HL-60/S4 (cell line): ENCODE measurements around the gene TIFAB.

Experiments used
- in situ Hi-C: fragments of 300-500 bp; cut with MboI; formaldehyde crosslinking; loops from 2 replicates; pipeline ENCODE4 v1.14.3; 2022; ENCODE audit warnings: low sequenced_read_pairs

Gene TIFAB

DNA sequence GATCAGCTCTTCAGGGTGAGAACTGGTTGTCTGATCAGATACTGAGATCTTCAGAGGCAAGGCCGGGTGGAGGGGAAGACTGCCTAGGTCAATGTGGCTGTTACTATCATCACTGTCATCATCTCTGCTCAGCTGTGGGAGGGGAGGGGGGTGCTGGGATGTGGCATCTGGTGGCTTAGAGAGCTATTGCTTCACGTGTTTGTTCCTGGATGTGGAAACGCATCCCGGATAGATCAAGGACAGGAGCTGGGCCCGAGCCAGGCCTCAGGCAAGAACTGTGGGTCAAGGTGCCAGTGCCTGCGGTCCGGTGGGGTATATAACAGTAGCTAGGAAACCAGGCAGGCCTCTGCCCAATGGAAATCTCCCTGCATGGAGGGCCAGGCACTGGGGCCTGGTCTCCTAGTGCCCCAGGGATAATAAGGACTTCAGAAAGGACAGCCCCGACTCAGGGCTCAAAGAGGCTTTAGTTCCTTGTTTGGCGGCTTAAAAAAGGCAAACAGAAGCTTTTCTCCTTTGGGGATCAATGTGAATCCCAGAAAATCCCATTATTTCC, 30.3 kb upstream of the TIFAB start:
- in situ Hi-C loops: no loop called here

DNA sequence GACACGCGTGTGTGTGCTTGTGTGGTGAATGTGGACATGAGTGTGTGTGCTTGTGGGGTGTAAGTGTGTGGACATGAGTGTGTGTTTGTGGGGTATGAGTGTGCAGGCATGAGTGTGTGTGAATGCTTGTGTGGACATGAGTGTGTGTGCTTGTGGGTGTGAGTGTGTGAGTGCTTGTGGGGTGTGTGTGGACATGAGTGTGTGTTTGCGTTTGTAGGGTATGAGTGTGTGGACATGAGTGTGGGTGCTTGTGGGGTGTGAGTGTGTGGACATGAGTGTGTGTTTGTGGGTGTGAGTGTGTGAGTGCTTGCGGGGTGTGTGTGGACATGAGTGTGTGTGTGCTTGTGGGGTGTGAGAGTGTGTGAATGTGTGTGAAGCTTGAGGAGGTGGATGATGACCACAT, 29.8 kb upstream of the TIFAB start:
- in situ Hi-C loops: no loop called here

DNA sequence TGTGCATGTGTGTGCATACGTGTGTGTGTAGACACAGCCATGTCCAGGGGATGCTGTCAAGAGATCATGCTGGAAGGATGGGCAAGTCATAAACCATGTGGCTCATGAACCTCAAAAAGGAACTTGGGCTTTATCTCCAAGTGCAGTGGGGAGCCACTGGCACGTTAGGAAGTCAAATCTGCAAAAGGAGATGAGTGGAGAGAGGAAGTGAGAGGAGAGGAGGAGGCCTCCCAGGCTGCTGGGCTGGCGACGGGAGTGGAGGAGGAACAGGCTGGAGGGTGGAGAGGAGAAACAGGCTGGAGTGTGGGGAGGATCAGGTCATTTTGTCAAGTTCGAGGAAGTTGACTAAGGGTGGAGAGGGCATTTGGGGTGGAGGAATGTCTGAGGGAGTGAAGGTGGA, 29.2 kb upstream of the TIFAB start:
- in situ Hi-C loops: no loop called here

DNA sequence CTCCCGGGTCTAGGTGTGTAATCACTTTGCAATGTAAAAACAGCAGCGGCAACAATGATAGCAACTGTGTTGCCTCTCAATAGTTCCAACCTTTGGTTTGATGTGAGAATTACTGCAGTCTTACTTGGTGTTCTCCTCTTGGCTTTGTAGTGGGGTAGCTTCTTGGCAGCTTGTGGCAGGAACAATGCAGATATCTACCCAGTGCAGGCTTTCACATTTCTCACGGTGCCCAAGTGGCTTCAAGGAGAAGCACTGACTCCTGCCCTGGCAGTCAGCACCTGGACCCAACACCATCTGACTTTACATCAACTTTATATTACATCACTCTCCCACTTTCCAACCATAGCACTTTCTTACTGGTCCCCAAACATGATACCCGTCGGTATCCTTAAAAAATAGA, 28.4 kb upstream of the TIFAB start:
- in situ Hi-C loops: no loop called here

DNA sequence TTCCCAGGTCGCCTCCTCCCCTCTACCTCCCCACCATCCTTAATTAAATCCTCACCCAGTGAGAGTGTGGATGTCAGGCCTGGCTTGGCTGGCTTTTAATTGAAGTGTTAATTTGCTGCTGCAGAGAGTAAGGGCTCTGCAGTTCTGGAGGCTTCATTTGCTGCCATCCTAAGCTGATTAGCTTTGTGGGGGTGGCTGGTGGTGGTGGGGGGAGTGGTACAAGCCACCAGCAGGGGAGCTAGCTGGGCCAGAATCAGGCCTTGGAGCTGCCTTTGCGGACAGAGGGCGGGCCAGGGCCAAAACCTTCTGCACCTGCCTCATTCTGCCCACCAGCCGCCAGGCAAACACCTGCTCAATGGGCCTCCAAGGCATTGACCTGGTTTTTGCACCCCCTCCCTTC, 26.8 kb upstream of the TIFAB start:
- in situ Hi-C loops: no loop called here

DNA sequence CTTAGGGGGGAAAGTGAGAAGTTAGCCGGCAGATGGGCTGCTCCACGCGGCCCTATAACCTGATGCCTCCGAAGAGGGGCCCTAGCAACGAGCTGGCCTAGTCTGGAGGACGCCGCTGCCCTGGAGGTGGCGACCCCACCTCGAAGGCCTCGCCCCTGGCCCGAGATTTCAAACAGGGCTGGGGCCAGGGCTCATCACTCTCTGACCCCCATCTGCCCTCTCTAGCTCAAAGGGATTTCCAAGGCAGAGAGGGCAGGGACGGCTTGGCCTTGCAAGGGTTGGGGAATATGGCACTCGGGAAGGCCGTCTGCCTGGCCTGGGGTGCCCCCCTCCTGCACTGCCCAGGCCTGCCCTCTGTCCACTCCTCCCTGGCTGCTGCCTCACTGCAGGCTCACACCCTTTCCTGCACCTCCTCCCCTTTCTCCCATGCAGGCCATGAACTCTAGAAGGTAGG, 25.5 kb upstream of the TIFAB start:
- in situ Hi-C loops: no loop called here

DNA sequence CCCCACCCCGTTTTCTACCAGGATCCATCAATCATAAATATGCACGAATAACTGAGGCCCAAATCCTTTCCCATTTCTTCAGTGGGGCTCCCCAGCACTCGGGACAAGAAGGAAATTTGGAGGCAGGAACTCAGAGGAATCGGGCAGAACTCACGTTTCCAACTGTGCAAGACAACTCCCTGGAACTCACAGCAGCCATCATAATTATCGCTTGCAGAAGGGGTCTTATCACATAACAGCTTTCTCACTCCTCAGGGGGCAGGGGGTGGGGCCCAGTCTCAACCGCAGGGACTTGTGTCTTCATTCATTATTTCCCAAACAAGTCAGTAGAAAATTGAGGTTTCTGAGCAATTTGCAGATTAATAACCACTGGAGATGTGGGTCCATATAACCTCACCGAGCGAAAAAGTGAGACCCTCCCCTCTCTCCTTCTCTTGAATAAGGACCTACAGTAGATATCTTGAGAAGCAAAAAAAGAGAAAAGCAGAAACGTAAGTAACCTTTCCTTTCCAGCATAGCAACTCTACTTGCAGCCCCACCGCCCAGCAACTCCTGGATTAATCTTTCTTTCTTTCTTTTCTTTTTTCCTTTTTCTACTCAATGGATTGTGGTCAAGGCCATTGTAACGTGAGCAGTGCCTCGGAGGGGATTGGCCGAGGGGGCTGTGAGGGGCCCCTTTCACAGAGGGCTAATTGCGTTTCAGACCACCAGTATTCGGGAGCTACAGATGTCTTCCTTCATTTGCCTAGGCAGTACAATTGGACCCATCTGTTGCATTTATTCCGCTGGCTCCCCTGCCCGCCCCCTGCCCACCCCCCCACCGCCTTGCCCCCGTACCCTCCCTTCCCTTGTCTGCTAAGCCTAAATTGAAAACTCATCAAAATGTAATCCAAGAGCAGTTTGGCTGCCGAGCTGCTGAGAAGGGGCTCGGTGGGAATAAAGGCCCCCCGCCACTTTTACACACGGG, 24.7 kb upstream of the TIFAB start:
- in situ Hi-C loops: no loop called here

DNA sequence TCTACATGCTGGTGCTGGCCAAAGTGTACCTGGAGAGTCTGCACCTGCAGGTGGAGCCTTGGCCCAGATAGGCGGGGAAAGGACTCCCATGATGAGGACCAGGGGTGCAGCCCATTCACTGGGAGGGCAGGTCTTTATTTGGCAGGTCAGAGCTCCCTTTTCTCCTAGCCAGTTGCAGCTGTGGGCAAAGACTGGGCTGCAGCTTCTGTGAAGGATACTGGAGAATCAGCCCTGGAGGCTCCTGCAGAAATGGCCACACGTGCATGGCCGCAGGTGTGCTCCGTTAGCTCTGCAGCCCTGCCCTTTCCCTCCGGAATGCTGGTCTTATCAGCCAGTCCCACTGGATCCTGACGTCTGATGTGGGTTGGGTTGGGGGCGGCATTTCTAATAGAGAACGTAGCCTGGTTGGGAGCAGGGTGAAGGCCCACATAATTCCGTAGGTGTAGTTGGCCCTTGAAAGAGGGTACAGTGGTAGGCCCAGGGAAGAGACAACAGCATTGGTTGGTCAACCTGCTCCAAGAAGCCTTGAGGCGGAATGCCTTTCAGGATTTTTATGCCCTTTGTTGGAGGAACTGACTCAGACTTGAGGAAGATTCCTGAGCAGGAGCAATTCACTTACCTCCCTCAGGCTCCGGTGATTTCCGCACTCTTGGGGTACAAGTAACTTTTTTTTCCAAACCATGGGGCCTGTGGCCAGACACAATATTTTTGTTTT, 22.0 kb upstream of the TIFAB start:
- in situ Hi-C loops: loop anchor here (25.0 kb wide), 1 partner anchor 363 kb away; the partner anchor contains the start of gene SLC25A48

DNA sequence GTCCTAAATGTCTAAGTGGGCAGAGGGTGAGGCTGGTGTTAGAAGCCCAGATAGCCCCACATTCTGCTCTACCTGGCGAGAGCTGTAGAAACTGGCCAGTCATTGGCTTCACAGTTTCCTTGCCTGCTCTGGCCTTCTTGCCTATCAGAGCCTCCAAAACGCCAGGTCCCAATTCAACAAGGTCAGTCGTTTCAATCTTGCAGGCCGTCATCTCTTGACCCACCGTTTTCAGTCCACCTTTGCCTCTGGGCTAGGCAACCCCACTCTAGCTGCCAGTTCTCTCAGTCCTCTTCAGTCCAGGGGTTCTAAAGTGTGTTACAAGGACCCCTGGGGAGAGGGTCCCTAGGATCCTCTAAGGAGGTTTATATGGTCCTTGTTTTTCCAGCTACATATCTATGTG, 20.0 kb upstream of the TIFAB start:
- in situ Hi-C loops: loop anchor here (25.0 kb wide), 1 partner anchor 365 kb away; the partner anchor contains the start of gene SLC25A48

DNA sequence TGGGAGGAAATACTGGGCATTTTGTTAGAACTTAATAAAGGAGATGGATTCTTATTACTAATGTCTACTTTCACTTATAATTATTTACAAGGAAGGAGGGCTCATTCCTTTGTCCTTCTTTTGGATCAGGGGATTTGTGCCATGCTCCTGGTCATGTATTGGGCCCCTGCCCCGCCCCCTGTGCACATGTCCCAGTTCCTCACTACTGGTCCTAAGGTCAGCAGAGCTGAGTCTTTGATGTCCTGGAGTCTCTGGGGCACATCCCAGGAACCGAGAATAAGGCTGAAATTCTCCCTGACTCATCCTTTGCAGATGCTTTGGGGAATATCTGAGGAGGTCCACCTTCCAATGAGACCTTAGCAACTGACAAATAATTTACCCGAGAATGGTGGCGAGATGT, 19.6 kb upstream of the TIFAB start:
- in situ Hi-C loops: loop anchor here (25.0 kb wide), 1 partner anchor 366 kb away; the partner anchor contains the start of gene SLC25A48

DNA sequence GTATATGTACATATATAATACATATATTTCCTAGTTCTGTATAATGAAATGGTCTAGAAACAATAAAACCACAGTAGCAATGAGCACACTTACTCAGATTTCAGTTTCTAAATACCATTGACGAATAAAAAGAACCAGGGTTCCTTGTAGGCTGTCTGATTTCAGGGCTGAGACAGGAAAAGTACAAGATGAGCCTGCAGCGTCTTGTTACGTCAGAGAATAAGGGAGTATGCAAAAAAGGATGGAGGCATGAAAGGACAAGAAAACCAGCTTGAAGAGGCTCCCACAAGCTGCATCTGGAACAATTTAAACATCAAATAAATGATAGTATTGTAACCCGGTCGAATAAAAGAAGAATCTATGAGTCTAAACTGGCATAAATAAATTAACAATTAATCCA, 17.8 kb upstream of the TIFAB start:
- in situ Hi-C loops: loop anchor here (25.0 kb wide), 1 partner anchor 367 kb away; the partner anchor contains the start of gene SLC25A48

DNA sequence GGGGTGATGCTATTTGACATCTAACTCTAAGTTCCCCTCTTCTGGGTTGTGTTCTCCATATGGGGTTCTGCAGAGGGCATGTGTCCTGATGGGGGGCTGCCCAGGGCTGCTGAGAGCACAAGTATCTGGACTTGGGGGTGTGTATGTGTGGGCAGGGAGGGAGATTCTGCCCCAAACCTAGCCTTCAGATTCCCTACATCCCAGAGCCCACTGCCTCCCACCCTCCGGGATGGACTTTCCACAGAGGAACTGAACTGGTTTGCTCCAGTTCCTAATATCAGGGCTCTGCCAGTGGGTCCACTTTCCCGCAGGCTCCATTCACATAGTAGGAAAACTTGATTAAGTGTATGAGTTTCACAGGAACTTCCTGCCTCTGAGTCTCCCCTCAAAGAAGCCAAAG, 16.4 kb upstream of the TIFAB start:
- in situ Hi-C loops: loop anchor here (25.0 kb wide), 1 partner anchor 369 kb away; the partner anchor contains the start of gene SLC25A48

DNA sequence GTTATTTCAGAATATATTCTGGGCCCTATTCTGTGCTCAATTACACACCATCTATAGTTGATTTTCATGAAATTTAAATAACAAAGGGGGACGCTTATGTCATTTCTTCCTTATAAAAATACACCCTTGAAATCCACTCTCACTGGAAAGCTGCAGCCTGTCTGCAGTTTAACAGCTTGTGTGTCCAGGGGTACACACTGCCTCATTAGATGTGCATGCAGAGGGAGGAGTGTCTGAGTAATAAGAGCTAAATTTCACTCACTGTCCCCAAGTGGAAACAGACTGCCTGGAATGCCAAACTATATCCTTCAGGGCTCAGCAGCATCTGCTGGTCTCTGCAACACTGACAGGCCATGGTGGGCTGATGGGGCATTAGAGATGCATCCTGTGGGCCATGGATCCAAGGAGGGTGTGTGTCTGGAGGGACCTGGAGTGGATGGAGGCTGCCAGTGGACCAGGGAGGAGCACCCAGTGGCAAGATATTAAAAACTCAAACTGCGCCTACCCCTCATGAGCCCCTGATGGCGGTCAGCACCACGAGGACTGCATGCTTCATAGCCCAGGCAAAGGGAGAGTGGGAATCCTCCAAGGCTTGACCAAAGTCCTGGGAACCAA, 15.8 kb upstream of the TIFAB start:
- in situ Hi-C loops: loop anchor here (25.0 kb wide), 1 partner anchor 369 kb away; the partner anchor contains the start of gene SLC25A48

DNA sequence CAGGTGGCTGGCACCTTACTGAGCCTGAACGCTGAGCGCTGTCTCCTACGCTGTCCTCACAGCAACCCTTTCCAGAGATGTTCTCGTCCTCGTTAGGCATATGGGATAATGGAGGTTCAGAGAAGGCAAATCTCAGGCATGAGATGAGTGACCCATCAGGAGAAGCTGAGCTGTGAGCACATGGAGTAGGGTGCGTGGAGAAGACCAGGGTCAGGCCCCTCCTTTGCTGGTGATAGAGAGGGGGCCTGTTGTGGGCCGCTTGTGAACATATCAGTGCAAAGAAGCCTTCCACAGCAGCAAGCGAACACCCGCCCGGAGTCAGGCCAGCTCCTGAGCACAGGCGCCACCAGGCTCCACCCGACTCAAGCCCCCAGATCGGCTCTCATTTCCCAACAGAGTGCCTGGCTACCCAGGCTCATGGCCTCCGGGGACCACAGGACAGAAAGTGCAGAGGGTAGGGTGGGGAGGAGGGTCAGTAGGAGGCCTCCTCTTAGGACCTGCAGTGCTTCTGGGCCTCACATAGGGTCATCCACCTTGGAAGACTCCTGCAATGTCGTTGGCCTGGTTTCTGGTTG, 15.0 kb upstream of the TIFAB start:
- in situ Hi-C loops: loop anchor here (25.0 kb wide), 1 partner anchor 370 kb away; the partner anchor contains the start of gene SLC25A48

DNA sequence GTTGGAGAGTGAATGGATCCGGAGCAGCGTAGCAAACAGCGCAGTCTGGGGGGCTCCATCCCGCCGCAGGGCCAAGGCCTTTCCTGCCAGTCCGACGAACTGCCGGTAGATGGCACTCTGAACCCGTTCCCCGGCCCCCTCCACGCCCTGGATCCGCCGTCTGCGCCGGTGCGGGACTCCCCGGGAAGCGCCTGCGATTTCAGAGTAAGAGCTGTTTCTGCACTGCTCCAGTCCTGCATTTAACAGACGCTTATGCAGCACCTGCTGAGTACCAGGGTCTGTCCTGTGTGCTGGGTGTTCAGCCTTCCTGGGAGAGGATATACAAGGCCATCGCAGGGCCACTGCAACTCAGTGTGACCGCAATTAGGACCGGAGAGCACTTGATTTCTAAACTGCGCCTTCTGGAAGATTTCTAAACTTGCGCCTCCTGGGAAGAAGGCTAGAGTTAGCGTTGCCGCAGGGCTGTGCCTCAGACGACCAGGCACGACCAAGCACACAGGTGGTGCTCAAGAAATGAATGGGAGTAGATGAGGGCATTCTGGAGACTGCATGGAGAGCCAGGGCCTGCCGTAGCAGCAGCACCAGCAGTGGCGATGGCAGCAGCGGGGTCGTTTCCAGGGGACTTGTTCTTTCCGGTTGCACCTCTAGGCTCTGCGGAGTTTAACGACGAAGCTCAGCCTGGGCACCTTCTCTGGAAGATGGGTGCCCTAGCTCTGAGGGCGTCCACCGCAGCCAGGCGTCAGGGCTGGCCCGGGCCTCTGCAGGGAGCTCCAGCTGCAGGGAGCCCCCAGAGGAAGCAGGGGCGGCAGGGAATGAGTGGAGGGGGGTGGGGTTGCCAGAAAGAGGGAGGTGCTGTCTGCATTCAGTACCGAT, 14.3 kb upstream of the TIFAB start:
- in situ Hi-C loops: loop anchor here (25.0 kb wide), 1 partner anchor 371 kb away; the partner anchor contains the start of gene SLC25A48

DNA sequence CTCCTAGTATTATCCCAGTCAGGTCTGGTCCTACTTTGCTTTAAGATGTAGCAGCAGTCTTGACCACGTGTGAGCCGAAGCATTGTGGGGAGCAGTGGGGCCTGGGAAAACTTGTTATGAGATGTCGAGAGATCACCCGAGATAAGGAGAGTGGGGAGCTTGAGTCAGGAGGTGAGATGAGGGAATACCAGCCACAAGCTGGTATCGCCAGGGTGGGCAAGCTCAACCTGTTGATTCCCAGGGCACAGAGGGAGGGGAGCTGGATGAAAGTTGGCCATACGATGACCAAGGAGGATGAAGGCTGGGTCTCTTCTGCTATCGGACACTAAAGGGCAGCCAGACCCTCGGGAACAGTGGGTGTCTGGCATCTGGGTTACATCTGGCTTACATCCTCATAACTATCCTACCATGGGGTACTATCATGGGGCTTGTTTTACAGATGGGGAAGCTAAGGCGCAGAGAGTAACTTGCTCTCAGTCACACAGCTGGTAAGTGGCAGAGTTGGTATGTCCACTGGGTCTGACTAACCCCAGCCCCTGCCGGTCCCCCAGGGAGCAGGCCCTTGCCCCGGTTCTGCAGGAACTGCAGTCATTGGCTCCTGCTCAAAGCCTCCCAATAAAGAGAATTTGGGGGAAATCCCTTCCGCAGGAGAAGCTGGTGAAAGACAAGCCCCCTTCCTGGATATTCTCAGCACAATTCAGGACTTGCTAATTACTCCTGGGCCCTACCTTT, 13.4 kb upstream of the TIFAB start:
- in situ Hi-C loops: loop anchor here (25.0 kb wide), 1 partner anchor 372 kb away; the partner anchor contains the start of gene SLC25A48

DNA sequence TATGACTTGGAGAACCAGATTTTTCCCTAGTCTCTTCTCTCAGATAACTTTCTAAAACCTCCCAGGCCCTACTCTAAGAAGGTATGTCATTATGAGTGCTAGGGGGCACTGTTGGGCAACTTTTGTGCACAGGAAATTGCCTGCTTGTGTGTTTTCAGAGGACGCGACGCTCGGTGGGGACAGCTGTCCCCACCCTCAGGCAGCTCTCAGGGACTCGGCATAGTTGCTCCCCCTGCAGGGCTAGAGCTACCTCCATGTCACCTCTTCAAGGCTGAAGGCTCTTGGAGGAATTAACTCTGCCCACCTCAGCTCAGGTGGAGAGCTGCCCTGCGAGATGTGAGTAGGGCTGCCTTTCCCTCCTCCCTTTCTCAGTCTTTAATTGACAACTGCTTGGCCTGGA, 10.2 kb upstream of the TIFAB start:
- in situ Hi-C loops: loop anchor here (5.0 to 25.0 kb wide), 2 partner anchors 95 to 375 kb away; partner anchors contain the start of gene SLC25A48

DNA sequence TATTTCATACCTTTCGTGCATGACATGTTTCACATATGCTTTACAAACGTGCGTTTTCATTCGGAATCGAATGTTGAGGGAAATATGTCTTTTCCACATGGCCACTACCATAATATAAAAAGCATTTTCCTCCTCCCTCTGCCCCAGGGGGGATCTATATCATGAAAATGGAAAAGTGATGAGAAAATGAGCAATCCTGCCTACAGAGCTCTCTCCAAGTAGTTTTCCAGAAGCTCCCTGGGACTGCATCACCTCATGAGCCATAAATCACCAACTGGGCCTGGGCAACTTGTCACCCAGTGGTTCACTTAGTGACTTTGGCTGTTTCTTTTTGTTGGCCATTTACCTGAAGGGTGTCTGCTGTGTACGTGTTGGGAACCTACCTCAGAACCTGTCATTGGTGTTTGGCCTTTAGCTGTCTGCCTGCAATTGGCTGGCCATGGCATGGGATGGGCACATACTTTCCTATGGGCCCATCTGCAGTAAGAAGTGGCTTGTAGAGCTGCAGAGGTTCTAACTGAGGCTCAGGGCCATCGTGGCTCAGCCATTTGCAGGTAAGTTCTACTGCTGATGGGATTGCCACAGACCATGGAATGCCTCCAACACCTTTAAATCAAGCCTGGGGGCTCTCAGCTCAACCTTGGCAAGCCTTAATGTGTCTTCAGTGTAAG, 9.5 kb upstream of the TIFAB start:
- in situ Hi-C loops: loop anchor here (5.0 to 25.0 kb wide), 2 partner anchors 96 to 376 kb away; partner anchors contain the start of gene SLC25A48
